ENCODE data around the gene PRAMEF20.

The PRAMEF20 gene

DNA sequence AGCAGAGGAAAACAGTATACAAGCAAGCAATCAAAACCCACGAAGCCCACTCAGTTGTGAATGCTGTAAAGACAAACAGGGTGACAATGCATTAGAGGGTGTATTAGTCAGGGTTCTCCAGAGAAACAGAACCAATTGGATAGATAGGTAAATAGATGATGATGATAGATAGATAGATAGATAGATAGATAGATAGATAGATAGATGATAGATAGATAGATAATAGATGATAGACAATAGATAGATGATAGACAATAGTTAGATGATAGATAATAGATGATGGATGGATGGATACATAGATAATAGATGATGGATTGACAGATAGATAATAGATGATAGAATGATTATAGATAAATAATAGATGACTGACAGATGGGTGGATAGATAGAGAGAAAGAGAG lies 55.3 kb downstream of the PRAMEF20 start:
- no peak for DNase-seq

DNA sequence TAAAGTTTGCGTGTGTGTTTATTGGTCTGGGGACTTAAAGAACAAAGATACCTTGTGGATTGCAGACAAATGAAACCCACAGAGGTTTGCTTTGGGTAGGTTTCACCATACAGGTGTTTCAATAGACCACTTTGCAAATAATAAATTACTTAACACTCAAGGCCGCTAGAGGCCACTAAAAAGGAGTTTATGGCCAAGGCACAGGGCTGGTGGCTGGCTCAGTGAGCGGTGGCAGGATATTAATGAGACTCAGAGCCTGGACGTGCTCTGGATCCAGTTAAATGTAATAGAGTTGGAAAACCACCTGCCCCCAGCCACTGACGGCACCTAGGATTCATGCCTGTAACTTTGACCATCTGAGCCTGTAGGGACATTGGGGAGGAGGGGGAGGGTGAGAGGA lies 59.1 kb downstream of the PRAMEF20 start:
- no peak for DNase-seq
